ENCODE results near the gene DNAI7.

Gene DNAI7

GRCh38 chr12:25135531-25136154 lies 59.3 kb downstream of the DNAI7 start:
- no peak for TF ChIP-seq CTCF (IDR thresholded peaks at IDR 0.05; ENCODE audit: insufficient read depth, low read length, missing control alignments)
- no peak for DNase-seq (ENCODE audit: low read depth, low spot score)
- ChIA-PET CTCF (interaction anchor here (1.6 to 4.1 kb wide), 4 partner anchors 17 to 152 kb away, joined by 3 to 26 read pairs (median 6); no protein-coding TSS in a partner anchor), POLR2A (no interaction called here)
- no peak overlapping the region for H3K4me3 ChIP-seq (ENCODE audit: low read depth, low read length)

- ChIA-PET POLR2A (no interaction called here), CTCF (interaction anchor here (0.7 to 8.2 kb wide), 14 partner anchors 8 to 279 kb away, joined by 3 to 143 read pairs (median 4); no protein-coding TSS in a partner anchor)
- H3K4me3 ChIP-seq (ENCODE audit: low read depth, low read length), result no peak overlapping the region
- DNase-seq (ENCODE audit: low read depth, low spot score), result no peak
- TF ChIP-seq CTCF (IDR thresholded peaks at IDR 0.05; ENCODE audit: insufficient read depth, low read length, missing control alignments), result no peak
Measured at GRCh38 chr12:25131270-25131669, 63.7 kb downstream of the DNAI7 start.

GRCh38 chr12:25130741-25131188 lies 64.2 kb downstream of the DNAI7 start:
- peak; percentile 5 for TF ChIP-seq CTCF (IDR thresholded peaks at IDR 0.05; ENCODE audit: insufficient read depth, low read length, missing control alignments)
- H3K4me3 ChIP-seq (ENCODE audit: low read depth, low read length), result no peak overlapping the region
- POLR2A ChIA-PET, result no interaction called here
- peak; percentile 14 for DNase-seq (ENCODE audit: low read depth, low spot score)
- CTCF ChIA-PET, result interaction anchor here (0.7 to 8.2 kb wide), 16 partner anchors 9 to 279 kb away, joined by 3 to 143 read pairs (median 4); no protein-coding TSS in a partner anchor

GRCh38 chr12:25126746-25127145 lies 68.2 kb downstream of the DNAI7 start:
- ChIA-PET CTCF (interaction anchor here (0.7 to 8.2 kb wide), 7 partner anchors 16 to 170 kb away, joined by 3 to 143 read pairs (median 4); no protein-coding TSS in a partner anchor), POLR2A (no interaction called here)
- no peak overlapping the region for H3K4me3 ChIP-seq (ENCODE audit: low read depth, low read length)
- no peak for TF ChIP-seq CTCF (IDR thresholded peaks at IDR 0.05; ENCODE audit: insufficient read depth, low read length, missing control alignments)
- no peak for DNase-seq (ENCODE audit: low read depth, low spot score)

- CTCF ChIA-PET, result interaction anchor here (1.2 to 8.2 kb wide), 3 partner anchors 29 to 133 kb away, joined by 4 to 143 read pairs (median 6); no protein-coding TSS in a partner anchor
- POLR2A ChIA-PET, result no interaction called here
- H3K4me3 ChIP-seq (ENCODE audit: low read depth, low read length), result no peak overlapping the region
- no peak for DNase-seq (ENCODE audit: low read depth, low spot score)
- no peak for TF ChIP-seq CTCF (IDR thresholded peaks at IDR 0.05; ENCODE audit: insufficient read depth, low read length, missing control alignments)
Measured at GRCh38 chr12:25126101-25126500, 68.9 kb downstream of the DNAI7 start.

- CTCF ChIA-PET, result interaction anchor here (0.7 to 1.5 kb wide), 4 partner anchors 10 to 164 kb away, joined by 3 to 6 read pairs (median 4); no protein-coding TSS in a partner anchor
- POLR2A ChIA-PET, result no interaction called here
- H3K4me3 ChIP-seq (ENCODE audit: low read depth, low read length), result no peak overlapping the region
- no peak for DNase-seq (ENCODE audit: low read depth, low spot score)
- no peak for TF ChIP-seq CTCF (IDR thresholded peaks at IDR 0.05; ENCODE audit: insufficient read depth, low read length, missing control alignments)
Measured at GRCh38 chr12:25124493-25124892, 70.5 kb downstream of the DNAI7 start.
